H1 (cell line): ENCODE measurements around the gene AFG1L.

Experiments
- BRCA1 ChIP-seq: IDR thresholded peaks from 2 replicates; pipeline ENCODE4 v1.6.1; 2012; ENCODE audit warnings: low read depth, low read length, improper control_type of control experiment
- CBX5 ChIP-seq: fragments of 300-800, 300-1000 bp; sonication (generic); IDR thresholded peaks from 2 replicates; pipeline ENCODE4 v1.7.1; 2016; ENCODE audit warnings: antibody characterized with exemption, low read length, low read depth
- GTF2F1 ChIP-seq: IDR thresholded peaks from 2 replicates; pipeline ENCODE4 v1.6.1; 2012; ENCODE audit warnings: low read depth, low read length, improper control_type of control experiment, borderline replicate concordance
- POLR2A ChIP-seq, 2 experiments: IDR thresholded peaks; 1 replicate in 1 of 2; 2 replicates in 1 of 2; pipeline ENCODE4 v1.6.1; 2011; ENCODE audit warnings: low read depth in 2 of 2, low read length in 2 of 2, mild to moderate bottlenecking in 2 of 2; ENCODE audit errors: control extremely low read depth in 1 of 2
- POLR2AphosphoS5 ChIP-seq: IDR thresholded peaks from 2 replicates; pipeline ENCODE4 v1.6.1; 2011; ENCODE audit warnings: low read depth, low read length
- SAP30 ChIP-seq: fragments of 300-600 bp; sonication (generic); IDR thresholded peaks from 2 replicates; pipeline ENCODE4 v1.7.1; 2012; ENCODE audit warnings: low read length, moderate library complexity, mild to moderate bottlenecking, inconsistent platforms; ENCODE audit not compliant: insufficient read depth, insufficient replicate concordance
- USF2 ChIP-seq: IDR thresholded peaks from 2 replicates; pipeline ENCODE4 v1.6.1; 2011; ENCODE audit warnings: low read length, improper control_type of control experiment
- TF ChIP-seq, protein P1 (sequence below), 3 experiments: IDR thresholded peaks; 1 replicate in 2 of 3; 2 replicates in 1 of 3; pipeline versions ENCODE4 v1.5.1 to v1.6.1; 2011; ENCODE audit warnings: low read length in 3 of 3, mild to moderate bottlenecking in 3 of 3, inconsistent platforms in 2 of 3, low read depth in 1 of 3, moderate library complexity in 1 of 3; ENCODE audit not compliant: insufficient read depth in 1 of 3; ENCODE audit errors: control extremely low read depth in 1 of 3
- TF ChIP-seq, protein P2 (sequence below): IDR thresholded peaks from 2 replicates; pipeline ENCODE4 v1.6.1; 2012; ENCODE audit warnings: inconsistent platforms

DNA sequence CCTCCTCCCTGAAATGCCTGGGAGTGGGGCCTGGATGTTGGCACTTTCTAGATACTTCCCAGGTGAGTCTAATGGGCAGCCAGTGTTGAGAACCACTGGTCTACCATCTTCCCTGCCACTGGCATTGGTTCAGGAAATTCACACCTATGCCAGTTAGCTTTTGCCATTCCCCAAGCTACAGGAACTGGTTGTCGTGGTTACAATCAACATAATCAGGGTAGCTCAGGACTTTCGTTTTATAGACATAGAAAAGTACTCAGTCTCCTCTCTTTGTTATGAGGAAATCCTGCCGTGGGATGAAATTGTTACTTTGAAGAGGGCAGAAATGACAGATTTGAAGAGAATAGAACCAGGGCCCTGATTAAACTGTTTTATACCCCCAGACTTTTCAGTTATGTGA is 137.9 kb downstream of the AFG1L start:
- no peak for TF ChIP-seq USF2
- no peak for TF ChIP-seq GTF2F1
- TF ChIP-seq SAP30, result no peak
- TF ChIP-seq, protein P1, sequence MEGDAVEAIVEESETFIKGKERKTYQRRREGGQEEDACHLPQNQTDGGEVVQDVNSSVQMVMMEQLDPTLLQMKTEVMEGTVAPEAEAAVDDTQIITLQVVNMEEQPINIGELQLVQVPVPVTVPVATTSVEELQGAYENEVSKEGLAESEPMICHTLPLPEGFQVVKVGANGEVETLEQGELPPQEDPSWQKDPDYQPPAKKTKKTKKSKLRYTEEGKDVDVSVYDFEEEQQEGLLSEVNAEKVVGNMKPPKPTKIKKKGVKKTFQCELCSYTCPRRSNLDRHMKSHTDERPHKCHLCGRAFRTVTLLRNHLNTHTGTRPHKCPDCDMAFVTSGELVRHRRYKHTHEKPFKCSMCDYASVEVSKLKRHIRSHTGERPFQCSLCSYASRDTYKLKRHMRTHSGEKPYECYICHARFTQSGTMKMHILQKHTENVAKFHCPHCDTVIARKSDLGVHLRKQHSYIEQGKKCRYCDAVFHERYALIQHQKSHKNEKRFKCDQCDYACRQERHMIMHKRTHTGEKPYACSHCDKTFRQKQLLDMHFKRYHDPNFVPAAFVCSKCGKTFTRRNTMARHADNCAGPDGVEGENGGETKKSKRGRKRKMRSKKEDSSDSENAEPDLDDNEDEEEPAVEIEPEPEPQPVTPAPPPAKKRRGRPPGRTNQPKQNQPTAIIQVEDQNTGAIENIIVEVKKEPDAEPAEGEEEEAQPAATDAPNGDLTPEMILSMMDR (IDR thresholded peaks at IDR 0.05; ENCODE audit: control extremely low read depth in 1 of 3, insufficient read depth in 1 of 3, low read depth in 1 of 3, low read length in 3 of 3), result no peak
- TF ChIP-seq, protein P2, sequence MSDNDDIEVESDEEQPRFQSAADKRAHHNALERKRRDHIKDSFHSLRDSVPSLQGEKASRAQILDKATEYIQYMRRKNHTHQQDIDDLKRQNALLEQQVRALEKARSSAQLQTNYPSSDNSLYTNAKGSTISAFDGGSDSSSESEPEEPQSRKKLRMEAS, result no peak
- no peak for TF ChIP-seq POLR2AphosphoS5
- TF ChIP-seq CBX5, result no peak
- TF ChIP-seq BRCA1, result no peak
- TF ChIP-seq POLR2A (IDR thresholded peaks at IDR 0.05; ENCODE audit: control extremely low read depth in 1 of 2, low read depth in 2 of 2, low read length in 2 of 2), result no peak
